Measurements from ENCODE around the gene SMAD5.

Gene SMAD5

DNA sequence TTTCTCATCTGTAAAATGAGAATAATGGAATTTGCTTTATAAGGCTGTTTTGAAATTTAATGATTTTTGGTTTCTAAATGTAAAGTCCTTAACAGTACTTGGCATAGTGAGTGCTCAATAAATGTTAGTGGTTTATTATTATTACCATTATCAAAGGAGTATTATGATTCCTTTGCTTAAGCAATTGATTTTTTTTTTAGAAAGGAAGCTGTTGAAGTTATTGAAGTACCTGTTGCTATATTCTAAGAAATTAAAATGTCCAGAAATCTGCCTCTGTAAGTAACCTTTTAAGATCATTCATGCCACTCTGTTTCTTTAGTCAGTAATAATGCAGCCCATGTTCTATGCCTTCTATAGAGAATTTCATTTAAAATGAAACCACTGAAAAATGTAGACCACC is 15.0 kb downstream of the SMAD5 start:
- FAIRE-seq: no peak
- DNase-seq (ENCODE audit: extremely low spot score, insufficient read length, low read depth): no peak

GRCh38 chr5:136149891-136150290 is 17.2 kb downstream of the SMAD5 start:
- FAIRE-seq (no peak), DNase-seq (ENCODE audit: extremely low spot score, insufficient read length, low read depth) (no peak)

DNA sequence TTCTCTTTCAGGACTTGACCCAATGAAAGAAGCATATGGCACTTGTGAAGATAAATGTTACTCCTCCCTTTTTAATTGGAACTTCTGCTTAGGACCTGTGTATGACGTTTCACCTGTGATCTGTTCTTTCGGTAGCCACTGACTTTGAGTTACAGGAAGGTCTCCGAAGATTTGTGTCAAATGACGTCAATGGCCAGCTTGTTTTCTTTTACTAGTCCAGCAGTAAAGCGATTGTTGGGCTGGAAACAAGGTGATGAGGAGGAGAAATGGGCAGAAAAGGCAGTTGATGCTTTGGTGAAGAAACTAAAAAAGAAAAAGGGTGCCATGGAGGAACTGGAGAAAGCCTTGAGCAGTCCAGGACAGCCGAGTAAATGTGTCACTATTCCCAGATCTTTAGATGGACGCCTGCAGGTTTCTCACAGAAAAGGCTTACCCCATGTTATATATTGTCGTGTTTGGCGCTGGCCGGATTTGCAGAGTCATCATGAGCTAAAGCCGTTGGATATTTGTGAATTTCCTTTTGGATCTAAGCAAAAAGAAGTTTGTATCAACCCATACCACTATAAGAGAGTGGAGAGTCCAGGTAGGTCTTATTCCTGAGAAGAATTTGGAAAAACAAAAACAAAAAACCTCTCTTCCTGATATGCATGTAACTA is 21.1 kb downstream of the SMAD5 start:
- no peak for DNase-seq (ENCODE audit: extremely low spot score, insufficient read length, low read depth)
- FAIRE-seq: no peak

DNA sequence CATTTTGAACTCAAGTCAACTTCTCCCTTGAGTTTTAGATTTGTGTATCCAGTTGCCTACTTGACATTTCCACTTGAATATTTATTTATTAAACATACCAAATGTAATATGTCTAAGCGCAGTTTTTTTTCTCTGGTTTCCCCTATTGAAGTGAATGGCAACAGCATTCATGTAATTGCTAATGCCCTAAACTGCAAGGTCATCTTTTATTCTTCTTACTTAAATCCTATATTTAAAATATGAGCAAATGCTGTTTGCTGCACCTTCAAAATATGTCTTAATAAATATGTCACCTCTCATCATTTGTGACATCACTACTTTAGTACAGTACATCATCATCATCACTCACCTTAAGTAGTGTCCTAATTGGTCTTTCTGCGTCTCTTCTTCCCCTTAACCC is 22.4 kb downstream of the SMAD5 start:
- FAIRE-seq: no peak
- DNase-seq (ENCODE audit: extremely low spot score, insufficient read length, low read depth): no peak

DNA sequence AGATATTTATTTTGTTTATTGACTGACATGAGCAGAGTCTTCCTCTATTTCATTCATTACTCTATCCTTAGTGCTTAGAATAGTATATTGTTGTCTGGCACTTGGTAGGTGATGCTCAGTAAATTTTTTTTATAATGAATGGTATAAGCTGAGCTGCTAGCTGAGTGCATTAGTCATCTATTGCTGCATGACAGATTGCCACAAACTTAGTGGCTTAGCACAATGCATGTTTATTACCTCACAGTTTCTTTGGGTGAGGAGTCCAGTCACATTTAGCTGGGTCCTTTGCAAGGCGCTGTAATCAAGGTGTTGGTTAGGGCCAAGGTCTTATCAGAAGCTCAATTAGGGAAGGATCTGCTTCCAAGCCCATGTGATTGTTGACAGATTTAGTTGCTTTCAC is 23.1 kb downstream of the SMAD5 start:
- FAIRE-seq (no peak), DNase-seq (ENCODE audit: extremely low spot score, insufficient read length, low read depth) (no peak)

DNA sequence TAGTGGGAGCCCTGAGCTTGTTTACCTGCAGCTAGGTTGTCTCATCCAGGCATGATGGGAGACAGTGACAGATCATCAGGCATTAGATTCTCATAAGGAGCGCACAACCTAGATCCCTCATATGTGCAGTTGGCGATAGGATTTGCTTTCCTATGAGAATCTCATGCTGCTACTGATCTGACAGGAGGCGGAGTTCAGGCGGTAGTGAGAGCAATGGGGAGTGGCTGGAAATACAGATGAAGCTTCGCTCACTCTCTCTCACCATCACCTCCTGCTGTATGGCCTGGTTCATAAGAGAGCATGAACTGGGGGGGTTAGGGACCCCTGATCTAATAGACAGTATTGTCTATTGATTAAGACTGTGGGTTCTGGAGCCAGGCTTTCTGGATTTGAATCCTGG is 24.9 kb downstream of the SMAD5 start:
- DNase-seq (ENCODE audit: extremely low spot score, insufficient read length, low read depth) (no peak), FAIRE-seq (no peak)

DNA sequence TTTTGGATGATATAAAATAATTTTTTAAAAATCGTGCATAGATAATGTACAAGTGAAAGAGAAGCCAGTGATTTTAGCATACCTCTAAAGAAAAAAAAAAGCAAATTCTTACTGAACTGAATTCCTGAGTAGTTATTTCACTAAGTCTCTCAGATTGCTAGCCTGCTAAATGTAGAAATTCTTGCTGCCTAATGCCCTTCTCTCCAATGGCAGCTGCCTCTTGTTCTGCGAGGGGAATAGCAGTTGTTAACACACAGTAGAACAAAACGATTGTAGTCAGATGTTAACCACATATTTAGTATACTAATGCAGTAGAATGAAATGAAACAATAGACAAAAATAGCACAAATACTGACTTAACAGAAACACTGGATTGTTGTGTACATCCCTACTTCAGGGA is 26.8 kb downstream of the SMAD5 start:
- FAIRE-seq (no peak), DNase-seq (ENCODE audit: extremely low spot score, insufficient read length, low read depth) (no peak)

GRCh38 chr5:136162008-136162407 is 29.4 kb downstream of the SMAD5 start:
- DNase-seq (ENCODE audit: extremely low spot score, insufficient read length, low read depth): no peak

GRCh38 chr5:136164226-136164625 is 31.6 kb downstream of the SMAD5 start:
- FAIRE-seq: peak; percentile 62
- no peak for DNase-seq (ENCODE audit: extremely low spot score, insufficient read length, low read depth)

More at GRCh38 chr5:136162008-136162407, 29.4 kb downstream of the SMAD5 start:
- no peak for FAIRE-seq

GRCh38 chr5:136166909-136167308 is 34.3 kb downstream of the SMAD5 start:
- DNase-seq (ENCODE audit: extremely low spot score, insufficient read length, low read depth) (no peak), FAIRE-seq (peak; percentile 86)

- DNase-seq (ENCODE audit: extremely low spot score, insufficient read length, low read depth) (no peak), FAIRE-seq (no peak)
These were observed 36.6 kb downstream of the SMAD5 start for GRCh38 chr5:136169218-136169617.

DNA sequence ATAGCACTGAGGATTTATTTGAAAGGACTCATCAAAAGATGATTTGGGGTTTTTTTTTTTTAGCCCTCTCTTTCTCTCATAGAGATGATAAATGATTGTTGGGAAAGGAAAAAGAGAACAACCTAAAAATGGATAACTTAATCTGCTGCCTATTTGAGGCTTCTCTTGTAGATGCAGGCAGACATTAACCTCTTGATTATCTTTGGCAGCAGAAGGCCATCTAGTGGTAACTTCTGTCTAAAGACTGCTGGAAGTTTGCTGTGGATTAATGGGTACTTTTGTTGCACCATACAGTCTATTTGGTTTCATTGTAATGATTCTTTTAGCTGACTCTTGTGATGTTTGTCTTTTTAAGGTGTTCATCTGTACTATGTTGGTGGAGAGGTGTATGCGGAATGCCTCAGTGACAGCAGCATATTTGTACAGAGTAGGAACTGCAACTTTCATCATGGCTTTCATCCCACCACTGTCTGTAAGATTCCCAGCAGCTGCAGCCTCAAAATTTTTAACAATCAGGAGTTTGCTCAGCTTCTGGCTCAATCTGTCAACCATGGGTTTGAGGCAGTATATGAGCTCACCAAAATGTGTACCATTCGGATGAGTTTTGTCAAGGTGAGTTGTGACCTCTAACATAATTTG is 41.5 kb downstream of the SMAD5 start:
- FAIRE-seq: peak; percentile 80
- DNase-seq (ENCODE audit: extremely low spot score, insufficient read length, low read depth): peak; percentile 30

GRCh38 chr5:136182618-136183017 is 50.0 kb downstream of the SMAD5 start:
- FAIRE-seq (no peak), DNase-seq (ENCODE audit: extremely low spot score, insufficient read length, low read depth) (no peak)

DNA sequence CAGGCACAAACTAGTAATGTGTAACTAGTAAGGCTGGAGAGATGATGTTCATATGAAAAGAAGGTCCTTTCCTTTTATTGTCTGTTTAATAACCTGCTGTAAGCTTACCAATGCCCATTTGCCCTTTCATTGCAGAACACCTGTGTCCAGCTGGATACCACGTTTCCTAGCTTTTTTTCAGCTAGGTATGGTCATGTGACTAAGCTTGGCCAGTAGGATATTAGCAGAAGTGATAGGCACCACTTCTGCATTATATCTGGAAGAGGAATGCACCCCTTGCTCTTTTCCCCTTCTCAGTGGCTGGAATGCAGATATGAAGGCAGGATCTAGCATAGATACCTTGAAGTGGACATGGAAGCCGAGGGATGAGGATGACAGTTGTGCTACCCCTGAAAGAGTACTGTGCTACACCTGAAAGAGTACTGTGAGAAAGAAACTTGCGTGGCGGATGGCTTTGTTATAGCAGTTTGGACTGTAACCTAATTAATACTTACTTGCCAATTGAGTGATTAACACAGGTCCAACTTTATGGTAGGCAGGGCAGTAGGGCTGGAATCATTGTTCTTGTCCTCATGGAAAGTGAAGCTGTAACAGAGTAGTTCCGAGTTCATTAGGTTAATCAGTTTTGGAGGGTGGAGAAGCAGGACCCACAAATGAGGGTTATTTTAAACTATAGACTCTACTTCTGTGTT is 53.5 kb downstream of the SMAD5 start:
- DNase-seq (ENCODE audit: extremely low spot score, insufficient read length, low read depth): no peak
- FAIRE-seq: no peak

GRCh38 chr5:136186796-136187195 is 54.2 kb downstream of the SMAD5 start:
- DNase-seq (ENCODE audit: extremely low spot score, insufficient read length, low read depth) (no peak), FAIRE-seq (no peak)

DNA sequence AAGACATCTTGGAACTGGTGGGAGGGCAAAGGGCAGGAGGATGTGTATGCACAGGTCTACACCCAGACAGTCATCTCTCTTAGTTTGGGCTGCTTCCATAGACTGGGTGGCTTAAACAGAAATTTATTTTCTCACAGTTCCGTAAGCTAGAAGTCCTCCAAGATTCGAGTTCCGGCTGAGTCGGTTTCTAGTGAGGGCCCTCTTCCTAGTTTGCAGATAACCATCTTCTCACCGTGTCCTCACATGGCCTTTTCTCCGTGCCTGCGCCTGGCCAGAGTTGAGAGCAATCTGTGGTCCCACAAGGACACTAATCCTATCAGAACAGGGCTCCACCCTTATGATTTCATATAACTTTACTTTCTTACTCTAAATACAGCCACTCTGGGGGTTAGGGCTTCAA is 56.2 kb downstream of the SMAD5 start:
- DNase-seq (ENCODE audit: extremely low spot score, insufficient read length, low read depth) (no peak), FAIRE-seq (no peak)

GRCh38 chr5:136190091-136190720 is 57.6 kb downstream of the SMAD5 start:
- FAIRE-seq (no peak), DNase-seq (ENCODE audit: extremely low spot score, insufficient read length, low read depth) (no peak)

GRCh38 chr5:136190904-136191303 is 58.3 kb downstream of the SMAD5 start:
- no peak for FAIRE-seq

GRCh38 chr5:136191304-136192014 is 58.8 kb downstream of the SMAD5 start:
- no peak for DNase-seq (ENCODE audit: extremely low spot score, insufficient read length, low read depth)
- FAIRE-seq: no peak

More at GRCh38 chr5:136190904-136191303, 58.3 kb downstream of the SMAD5 start:
- DNase-seq (ENCODE audit: extremely low spot score, insufficient read length, low read depth): no peak

- DNase-seq (ENCODE audit: extremely low spot score, insufficient read length, low read depth) (no peak), FAIRE-seq (no peak)
These were observed 59.4 kb downstream of the SMAD5 start for GRCh38 chr5:136192015-136192525.
